Measurements from ENCODE around the gene PEX16. TPM values are rescaled to one million over a fixed set of nuclear protein-coding genes. Genes with fewer than 3 reads are reported as not detected.

Gene PEX16
- polyA plus RNA-seq, 1 donor from 2014 or later, result 61.1 TPM

DNA sequence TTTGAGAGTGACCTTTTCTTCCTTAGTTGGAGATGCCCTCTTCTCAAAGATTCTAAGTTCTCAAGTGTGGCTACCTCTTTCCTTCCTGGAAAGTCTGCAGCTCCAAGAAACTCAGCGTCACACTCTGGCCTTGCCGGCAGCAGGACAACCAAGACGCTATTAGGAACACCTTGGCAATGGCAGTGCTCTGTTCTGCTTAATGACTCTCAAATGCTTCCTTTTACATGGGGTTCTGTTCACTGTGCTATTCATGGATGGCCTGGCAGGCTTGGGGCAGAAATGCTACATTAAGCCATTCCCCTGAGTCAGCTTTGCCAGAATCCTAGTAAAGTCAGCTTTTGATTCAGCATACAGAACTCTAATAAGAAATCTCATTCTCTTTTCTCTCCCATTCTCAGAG is 30.7 kb upstream of the PEX16 start:
- no peak overlapping the region for H3K4me2 ChIP-seq (ENCODE audit: low read length)
- no peaks in the 10 kb centered on the region for H3K9me3 ChIP-seq (ENCODE audit: low read length)
- no peaks in the 10 kb centered on the region for H3F3A ChIP-seq (ENCODE audit: insufficient read depth, low read length, poor library complexity, severe bottlenecking)
- H3K4me3 ChIP-seq (ENCODE audit: low read length), result no peak overlapping the region
- TF ChIP-seq, protein P1, sequence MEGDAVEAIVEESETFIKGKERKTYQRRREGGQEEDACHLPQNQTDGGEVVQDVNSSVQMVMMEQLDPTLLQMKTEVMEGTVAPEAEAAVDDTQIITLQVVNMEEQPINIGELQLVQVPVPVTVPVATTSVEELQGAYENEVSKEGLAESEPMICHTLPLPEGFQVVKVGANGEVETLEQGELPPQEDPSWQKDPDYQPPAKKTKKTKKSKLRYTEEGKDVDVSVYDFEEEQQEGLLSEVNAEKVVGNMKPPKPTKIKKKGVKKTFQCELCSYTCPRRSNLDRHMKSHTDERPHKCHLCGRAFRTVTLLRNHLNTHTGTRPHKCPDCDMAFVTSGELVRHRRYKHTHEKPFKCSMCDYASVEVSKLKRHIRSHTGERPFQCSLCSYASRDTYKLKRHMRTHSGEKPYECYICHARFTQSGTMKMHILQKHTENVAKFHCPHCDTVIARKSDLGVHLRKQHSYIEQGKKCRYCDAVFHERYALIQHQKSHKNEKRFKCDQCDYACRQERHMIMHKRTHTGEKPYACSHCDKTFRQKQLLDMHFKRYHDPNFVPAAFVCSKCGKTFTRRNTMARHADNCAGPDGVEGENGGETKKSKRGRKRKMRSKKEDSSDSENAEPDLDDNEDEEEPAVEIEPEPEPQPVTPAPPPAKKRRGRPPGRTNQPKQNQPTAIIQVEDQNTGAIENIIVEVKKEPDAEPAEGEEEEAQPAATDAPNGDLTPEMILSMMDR (IDR thresholded peaks at IDR 0.05; ENCODE audit: poor library complexity, severe bottlenecking), result no peak
- TF ChIP-seq MXI1 (conservative IDR thresholded peaks at IDR 0.05; ENCODE audit: poor library complexity, severe bottlenecking) (no peak), SMC3 (conservative IDR thresholded peaks at IDR 0.05; ENCODE audit: poor library complexity) (no peak), EZH2 (IDR thresholded peaks at IDR 0.05; ENCODE audit: borderline replicate concordance, insufficient read depth, low read length, poor library complexity, severe bottlenecking) (no peak), TAF1 (IDR thresholded peaks at IDR 0.05; ENCODE audit: low read depth) (no peak), POLR2AphosphoS5 (IDR thresholded peaks at IDR 0.05) (no peak), RAD21 (conservative IDR thresholded peaks at IDR 0.05) (no peak), EP300 (conservative IDR thresholded peaks at IDR 0.05; ENCODE audit: poor library complexity, severe bottlenecking) (no peak)
- TF ChIP-seq, protein P2, sequence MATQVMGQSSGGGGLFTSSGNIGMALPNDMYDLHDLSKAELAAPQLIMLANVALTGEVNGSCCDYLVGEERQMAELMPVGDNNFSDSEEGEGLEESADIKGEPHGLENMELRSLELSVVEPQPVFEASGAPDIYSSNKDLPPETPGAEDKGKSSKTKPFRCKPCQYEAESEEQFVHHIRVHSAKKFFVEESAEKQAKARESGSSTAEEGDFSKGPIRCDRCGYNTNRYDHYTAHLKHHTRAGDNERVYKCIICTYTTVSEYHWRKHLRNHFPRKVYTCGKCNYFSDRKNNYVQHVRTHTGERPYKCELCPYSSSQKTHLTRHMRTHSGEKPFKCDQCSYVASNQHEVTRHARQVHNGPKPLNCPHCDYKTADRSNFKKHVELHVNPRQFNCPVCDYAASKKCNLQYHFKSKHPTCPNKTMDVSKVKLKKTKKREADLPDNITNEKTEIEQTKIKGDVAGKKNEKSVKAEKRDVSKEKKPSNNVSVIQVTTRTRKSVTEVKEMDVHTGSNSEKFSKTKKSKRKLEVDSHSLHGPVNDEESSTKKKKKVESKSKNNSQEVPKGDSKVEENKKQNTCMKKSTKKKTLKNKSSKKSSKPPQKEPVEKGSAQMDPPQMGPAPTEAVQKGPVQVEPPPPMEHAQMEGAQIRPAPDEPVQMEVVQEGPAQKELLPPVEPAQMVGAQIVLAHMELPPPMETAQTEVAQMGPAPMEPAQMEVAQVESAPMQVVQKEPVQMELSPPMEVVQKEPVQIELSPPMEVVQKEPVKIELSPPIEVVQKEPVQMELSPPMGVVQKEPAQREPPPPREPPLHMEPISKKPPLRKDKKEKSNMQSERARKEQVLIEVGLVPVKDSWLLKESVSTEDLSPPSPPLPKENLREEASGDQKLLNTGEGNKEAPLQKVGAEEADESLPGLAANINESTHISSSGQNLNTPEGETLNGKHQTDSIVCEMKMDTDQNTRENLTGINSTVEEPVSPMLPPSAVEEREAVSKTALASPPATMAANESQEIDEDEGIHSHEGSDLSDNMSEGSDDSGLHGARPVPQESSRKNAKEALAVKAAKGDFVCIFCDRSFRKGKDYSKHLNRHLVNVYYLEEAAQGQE (IDR thresholded peaks at IDR 0.05; ENCODE audit: borderline replicate concordance), result no peak
- no peaks in the 10 kb centered on the region for H3K79me2 ChIP-seq (replicated peaks; ENCODE audit: insufficient read depth, low read length)
- H3K27ac ChIP-seq (ENCODE audit: low read length), result no peak overlapping the region
- no peaks in the 10 kb centered on the region for H4K20me1 ChIP-seq (ENCODE audit: insufficient read depth)
- no peak overlapping the region for H2AFZ ChIP-seq (ENCODE audit: low read depth, low read length)
- H3K27me3 ChIP-seq (ENCODE audit: insufficient read depth, low read depth, low read length), result no peaks in the 10 kb centered on the region
- H3K36me3 ChIP-seq (ENCODE audit: insufficient read depth, low read length), result no peaks in the 10 kb centered on the region
- no peaks in the 10 kb centered on the region for H3K9me2 ChIP-seq (ENCODE audit: insufficient read depth, low read length)
- no peak overlapping the region for H3K9ac ChIP-seq (ENCODE audit: low read length)

DNA sequence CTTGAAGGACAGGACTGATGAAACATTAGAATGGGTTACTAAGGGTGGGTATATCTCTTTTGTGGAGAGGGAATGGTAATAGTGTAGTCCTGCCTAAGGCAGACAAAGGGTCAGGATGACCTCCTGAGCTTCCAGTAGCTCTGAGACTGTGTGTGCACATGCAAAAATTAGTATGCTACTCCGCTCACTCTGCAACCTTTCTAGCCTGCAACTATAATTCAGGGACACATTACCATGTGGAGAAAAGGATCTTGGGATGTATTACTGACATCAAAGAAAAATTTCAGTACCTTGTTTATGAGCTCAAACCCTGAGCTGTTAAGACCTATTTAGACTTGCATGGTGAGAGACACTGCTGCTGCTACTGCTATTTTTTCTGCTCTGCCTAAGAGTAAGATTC is 30.2 kb upstream of the PEX16 start:
- no peaks in the 10 kb centered on the region for H3K36me3 ChIP-seq (ENCODE audit: insufficient read depth, low read length)
- no peaks in the 10 kb centered on the region for H3K9me2 ChIP-seq (ENCODE audit: insufficient read depth, low read length)
- H3F3A ChIP-seq (ENCODE audit: insufficient read depth, low read length, poor library complexity, severe bottlenecking), result no peaks in the 10 kb centered on the region
- no peaks in the 10 kb centered on the region for H4K20me1 ChIP-seq (ENCODE audit: insufficient read depth)
- TF ChIP-seq EZH2 (IDR thresholded peaks at IDR 0.05; ENCODE audit: borderline replicate concordance, insufficient read depth, low read length, poor library complexity, severe bottlenecking), result no peak
- no peak for TF ChIP-seq RAD21 (conservative IDR thresholded peaks at IDR 0.05)
- TF ChIP-seq TAF1 (IDR thresholded peaks at IDR 0.05; ENCODE audit: low read depth), result no peak
- TF ChIP-seq MXI1 (conservative IDR thresholded peaks at IDR 0.05; ENCODE audit: poor library complexity, severe bottlenecking), result no peak
- TF ChIP-seq, protein P2 (IDR thresholded peaks at IDR 0.05; ENCODE audit: borderline replicate concordance), result no peak
- no peak for TF ChIP-seq SMC3 (conservative IDR thresholded peaks at IDR 0.05; ENCODE audit: poor library complexity)
- no peak for TF ChIP-seq EP300 (conservative IDR thresholded peaks at IDR 0.05; ENCODE audit: poor library complexity, severe bottlenecking)
- TF ChIP-seq, protein P1 (IDR thresholded peaks at IDR 0.05; ENCODE audit: poor library complexity, severe bottlenecking), result no peak
- H3K27ac ChIP-seq (ENCODE audit: low read length), result no peak overlapping the region
- H3K4me2 ChIP-seq (ENCODE audit: low read length), result no peak overlapping the region
- no peak overlapping the region for H2AFZ ChIP-seq (ENCODE audit: low read depth, low read length)
- no peaks in the 10 kb centered on the region for H3K79me2 ChIP-seq (replicated peaks; ENCODE audit: insufficient read depth, low read length)
- no peaks in the 10 kb centered on the region for H3K27me3 ChIP-seq (ENCODE audit: insufficient read depth, low read depth, low read length)
- H3K9ac ChIP-seq (ENCODE audit: low read length), result no peak overlapping the region
- no peak overlapping the region for H3K4me3 ChIP-seq (ENCODE audit: low read length)
- no peaks in the 10 kb centered on the region for H3K9me3 ChIP-seq (ENCODE audit: low read length)
